Astrocyte of the spinal cord (primary cell): Measurements from ENCODE around the gene PPT2.
"Not testable (repeated sequence)": the region's sequence is repeated elsewhere in the genome, so short reads cannot be mapped to it uniquely, and the experiment has no call there.

Experiments
- DNase-seq: peaks from one replicate; pipeline ENCODE4 v3.0.0; 2011; ENCODE audit warnings: low read depth, low spot score
- H3K4me3 ChIP-seq: 2 replicates; pipeline ENCODE4 v1.5.1; 2011; ENCODE audit warnings: low read depth, mild to moderate bottlenecking, low read length, moderate library complexity
- in situ Hi-C: cut with HindIII; loops from 2 replicates; pipeline ENCODE4 v1.10.0; 2017; ENCODE audit warnings: low sequenced_read_pairs
- TF ChIP-seq, protein P1 (sequence below): IDR thresholded peaks from 2 replicates; pipeline ENCODE4 v1.5.1; 2012; ENCODE audit warnings: low read depth, mild to moderate bottlenecking, low read length, inconsistent platforms

The PPT2 gene

DNA sequence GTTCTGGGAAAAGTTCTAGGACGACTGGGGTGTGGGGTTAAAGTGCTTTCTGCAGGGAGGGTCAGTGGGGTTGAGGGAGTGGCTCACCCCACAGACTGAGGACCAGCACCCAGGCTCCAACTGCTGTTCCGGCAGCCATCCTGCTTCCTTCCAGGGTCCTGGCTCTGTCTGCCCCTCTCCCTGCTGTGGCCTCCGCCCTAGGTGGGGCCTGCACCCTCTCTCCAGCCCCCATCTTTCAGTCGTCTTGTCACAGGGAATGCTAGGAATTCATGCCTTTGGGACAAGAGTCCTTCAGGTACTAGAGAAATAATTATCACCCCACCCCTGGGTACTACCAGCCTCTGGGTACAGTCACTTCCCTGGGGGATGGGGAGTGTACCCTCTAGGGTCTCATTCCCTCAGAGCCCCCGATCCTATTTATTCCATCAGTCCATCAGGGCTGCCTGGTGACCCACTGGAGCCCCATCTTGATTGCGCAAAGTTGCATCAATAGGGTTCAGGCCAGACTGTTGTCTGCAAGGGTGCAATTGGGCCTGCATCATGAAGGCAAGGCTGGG, 30.2 kb downstream of the PPT2 start, which contains the start of gene AGER:
TSS of gene AGER (minus strand) at position 170 of the 557 bp plus-strand sequence. CDS start at position 139, 31 bp downstream.
- no peak for DNase-seq
- TF ChIP-seq, protein P1, sequence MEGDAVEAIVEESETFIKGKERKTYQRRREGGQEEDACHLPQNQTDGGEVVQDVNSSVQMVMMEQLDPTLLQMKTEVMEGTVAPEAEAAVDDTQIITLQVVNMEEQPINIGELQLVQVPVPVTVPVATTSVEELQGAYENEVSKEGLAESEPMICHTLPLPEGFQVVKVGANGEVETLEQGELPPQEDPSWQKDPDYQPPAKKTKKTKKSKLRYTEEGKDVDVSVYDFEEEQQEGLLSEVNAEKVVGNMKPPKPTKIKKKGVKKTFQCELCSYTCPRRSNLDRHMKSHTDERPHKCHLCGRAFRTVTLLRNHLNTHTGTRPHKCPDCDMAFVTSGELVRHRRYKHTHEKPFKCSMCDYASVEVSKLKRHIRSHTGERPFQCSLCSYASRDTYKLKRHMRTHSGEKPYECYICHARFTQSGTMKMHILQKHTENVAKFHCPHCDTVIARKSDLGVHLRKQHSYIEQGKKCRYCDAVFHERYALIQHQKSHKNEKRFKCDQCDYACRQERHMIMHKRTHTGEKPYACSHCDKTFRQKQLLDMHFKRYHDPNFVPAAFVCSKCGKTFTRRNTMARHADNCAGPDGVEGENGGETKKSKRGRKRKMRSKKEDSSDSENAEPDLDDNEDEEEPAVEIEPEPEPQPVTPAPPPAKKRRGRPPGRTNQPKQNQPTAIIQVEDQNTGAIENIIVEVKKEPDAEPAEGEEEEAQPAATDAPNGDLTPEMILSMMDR: no peak
- in situ Hi-C loops: no loop called here
- no peak within 1 kb of the TSS for H3K4me3 ChIP-seq

DNA sequence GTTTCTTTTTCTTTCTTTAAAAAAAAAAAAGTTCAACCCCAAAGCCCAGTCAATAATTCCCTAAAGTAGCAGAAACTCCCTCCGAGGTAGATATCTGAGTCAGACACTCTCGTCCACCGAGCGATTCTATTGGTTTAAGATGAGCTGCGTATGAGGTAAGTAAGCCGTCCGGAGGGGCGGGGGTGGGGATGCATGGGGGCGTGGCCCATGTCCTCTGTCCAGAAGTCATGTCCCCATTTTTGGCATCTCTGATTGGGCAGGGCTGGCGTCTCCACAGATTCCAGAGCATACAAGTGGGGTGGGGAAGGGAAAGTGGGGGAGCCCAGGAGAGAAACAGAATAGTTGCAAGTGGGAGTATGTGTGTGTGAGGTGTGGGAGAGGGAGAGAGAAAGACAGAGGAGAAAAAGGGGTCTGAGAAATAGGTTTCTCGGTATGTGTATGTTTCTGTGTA, 31.8 kb downstream of the PPT2 start:
- peak; percentile 85 for DNase-seq
- H3K4me3 ChIP-seq, in situ Hi-C loops: not testable (repeated sequence)

DNA sequence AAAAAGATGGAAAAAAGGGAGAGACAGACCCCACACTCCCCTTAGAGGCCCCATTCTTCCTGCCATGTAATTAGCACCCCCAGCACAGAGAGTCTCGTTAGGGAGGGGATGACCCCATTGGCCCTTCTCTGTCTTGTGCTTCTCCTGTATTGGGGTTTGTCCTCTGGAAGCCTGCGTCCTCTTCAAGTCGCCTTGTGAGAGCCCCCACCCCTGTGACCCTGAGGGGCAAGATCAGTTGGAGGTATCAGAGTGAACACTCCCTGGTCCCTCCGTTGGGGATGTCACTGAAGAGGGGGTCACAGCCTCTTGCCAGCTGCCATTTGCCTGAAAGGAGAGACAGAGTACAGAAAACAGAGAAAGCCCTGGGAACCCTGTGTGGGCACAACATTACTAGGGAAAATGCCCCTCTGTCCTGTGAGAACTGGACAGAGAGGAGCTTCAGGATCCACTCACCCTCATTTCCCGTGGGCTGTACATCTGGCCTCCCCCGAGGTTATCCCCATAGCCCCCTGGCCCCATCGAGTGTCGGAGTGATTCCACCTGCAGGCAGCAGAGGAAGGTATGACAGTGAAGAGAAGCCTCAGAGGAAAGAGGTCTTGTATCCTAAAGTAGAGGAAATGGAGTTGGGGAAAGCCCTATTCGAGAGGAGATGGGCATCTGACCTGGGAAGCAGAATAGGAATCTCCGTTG, 32.4 kb downstream of the PPT2 start:
- DNase-seq, H3K4me3 ChIP-seq, in situ Hi-C loops: not testable (repeated sequence)

DNA sequence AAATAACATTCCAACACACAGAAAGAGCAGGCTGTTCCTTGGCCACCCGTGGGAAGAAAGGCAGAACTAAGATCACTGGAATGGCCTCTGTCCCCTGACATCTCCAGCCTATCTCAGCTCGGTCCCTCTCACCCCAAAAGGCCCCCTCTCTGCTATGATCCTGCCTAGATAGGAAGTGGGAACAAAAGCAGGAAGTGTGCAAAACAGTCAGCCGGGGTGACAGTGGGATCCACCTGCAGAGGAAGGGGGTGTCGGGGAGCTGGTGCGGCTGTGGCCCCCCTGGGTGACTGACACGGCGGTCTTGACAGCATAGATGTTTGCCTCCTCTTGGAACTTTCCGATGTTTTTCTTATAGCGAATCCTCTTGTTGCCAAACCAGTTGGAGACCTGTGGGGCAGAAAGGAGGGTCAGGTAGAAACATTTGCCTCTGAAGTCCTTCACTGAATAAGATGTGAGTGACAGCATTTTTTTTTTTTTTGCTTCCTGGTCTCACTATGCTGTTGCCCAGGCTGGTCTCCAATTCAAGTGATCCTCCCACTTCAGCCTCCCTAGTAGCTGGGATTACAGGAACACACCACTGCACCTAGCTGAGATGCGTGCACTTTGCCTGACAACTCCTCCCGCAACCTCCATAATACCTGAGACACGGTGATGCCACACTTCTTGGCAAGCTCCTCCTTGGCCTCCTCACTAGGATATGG, 33.2 kb downstream of the PPT2 start:
- in situ Hi-C loops: no loop called here
- no peak overlapping the region for H3K4me3 ChIP-seq
- DNase-seq: no peak
- TF ChIP-seq, protein P1: no peak

DNA sequence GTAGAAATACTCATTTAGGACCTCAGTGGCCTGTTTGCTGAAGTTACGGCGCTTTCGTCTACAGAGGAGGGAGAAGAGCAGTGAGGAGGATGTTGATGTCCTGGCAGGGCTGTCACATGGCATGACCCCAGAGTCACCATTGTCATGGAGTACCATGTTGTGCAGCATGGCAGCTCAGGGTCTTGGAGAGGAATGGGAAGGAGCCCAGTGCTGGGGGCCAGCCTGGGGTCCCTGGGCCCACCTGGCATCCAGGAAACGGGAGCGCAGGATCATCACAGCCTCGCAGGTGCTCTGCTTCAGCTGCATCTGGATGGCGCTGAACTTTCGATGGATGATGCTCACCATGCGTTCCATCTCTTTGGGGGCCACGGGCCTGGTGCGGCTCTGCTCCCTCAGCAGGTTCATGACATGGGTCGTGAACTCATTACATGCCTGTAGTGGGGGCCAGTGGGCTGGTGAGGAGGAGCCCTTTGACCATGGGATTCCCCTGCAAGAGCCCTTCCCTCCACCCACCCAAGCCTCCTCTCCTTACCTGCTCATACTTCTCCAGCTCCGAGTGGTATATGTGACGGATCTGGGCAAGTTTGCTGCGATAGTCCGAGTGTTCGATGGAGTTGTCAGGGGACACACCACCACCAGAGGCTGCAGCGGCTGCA, 33.9 kb downstream of the PPT2 start:
- in situ Hi-C loops, DNase-seq, H3K4me3 ChIP-seq: not testable (repeated sequence)

DNA sequence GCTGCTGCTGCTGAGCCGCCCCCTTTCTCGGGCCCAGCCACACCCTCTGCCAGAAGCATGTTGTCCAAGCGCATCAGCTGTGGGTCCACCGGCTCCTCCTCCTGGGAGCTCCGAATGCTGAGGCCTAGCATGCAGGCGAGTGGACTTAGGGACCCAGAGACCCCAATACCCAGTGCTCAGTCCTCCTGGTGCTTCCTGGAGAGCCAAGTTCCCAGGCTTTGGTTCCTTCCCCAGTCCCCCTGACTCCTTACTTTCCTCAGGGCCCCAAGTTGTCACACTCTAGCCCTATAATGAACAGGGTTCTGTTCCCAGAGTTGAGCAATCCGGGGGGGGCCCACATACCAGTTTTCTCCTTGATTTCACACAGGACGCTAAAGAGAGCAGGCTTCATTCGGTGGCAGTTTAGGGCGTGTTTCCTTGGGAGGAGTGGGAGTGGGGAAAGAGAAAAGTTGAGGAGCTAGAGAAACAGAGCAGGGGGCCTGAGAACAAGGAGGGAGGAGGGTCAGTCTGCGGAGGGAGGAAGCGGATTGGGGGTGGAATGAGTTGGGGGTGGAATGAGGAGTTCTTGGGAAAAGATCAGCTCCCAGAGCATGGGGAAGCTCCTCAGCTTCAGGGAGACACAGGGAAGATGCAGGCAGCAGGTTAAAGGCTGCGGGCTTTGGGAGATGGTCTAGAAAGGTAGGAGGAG, 34.6 kb downstream of the PPT2 start:
- TF ChIP-seq, protein P1: no peak
- H3K4me3 ChIP-seq: peak overlapping the region; percentile 76
- in situ Hi-C loops: no loop called here
- DNase-seq: no peak

DNA sequence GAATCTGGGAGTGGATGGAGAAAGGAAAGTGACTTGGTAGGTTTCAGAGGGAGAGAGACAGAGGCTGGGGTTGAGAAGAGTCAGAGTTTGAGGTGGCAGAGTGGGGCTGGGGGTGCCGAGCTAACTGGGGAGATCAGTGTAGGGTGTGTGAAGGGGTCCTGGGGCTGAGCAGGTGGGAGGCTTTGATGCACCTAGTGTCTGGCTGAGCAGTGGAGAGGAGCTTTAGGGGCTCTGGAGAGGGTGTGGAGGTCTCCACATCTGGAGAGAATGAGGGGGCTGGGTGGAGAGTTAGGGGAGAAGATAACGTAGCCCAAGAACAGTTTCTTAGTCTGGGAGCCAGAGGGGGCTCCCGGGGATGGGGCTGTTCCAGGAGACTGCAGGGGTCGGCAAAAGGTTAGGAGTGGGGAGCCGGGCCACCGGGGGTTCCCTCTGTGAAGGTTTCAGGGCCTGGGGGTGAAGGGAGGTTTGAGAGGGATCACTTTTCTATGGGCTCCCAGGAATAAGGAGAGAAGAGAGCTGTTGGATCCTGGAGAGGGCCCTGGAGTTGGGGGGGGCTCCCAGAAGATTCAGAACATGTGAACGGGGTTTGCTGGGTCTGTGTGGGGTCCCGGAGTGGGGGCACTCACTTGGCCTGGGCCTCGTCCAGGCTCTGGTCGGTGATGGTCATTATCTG, 35.3 kb downstream of the PPT2 start:
- no peak for DNase-seq
- TF ChIP-seq, protein P1: no peak
- in situ Hi-C loops: no loop called here
- peak overlapping the region; percentile 76 for H3K4me3 ChIP-seq
